Left cardiac atrium (tissue), 4 donors: ENCODE measurements around the gene ZNF417. TPM values are rescaled to one million over a fixed set of nuclear protein-coding genes. Genes with fewer than 3 reads are reported as not detected.
"Not testable (repeated sequence)": the region's sequence is repeated elsewhere in the genome, so short reads cannot be mapped to it uniquely, and the experiment has no call there.

Source experiments
- ATAC-seq, 2 donors: fragments of 200-7000 bp; cut with Tn5 transposase; one replicate each; pipeline ENCODE4 v1.9.1; 2020; ENCODE audit warnings: mild to moderate bottlenecking in 2 of 2, moderate library complexity in 2 of 2
- DNase-seq: peaks from one replicate; pipeline ENCODE4 v3.0.0-alpha.2; 2020
- intact Hi-C, 2 donors: fragments of 100-400 bp; cut with DNase I; formaldehyde crosslinking; loops; one replicate each; pipeline versions ENCODE4 v1.14.1 to v1.15.1; 2022 to 2023
- total RNA-seq, 2 donors: library from RNA; stranded (reverse); fragmentation: NEBNext Ultra II Directional; extraction: Animal tissue kit (Norgen Biotek cat#: 25700); gene quantifications; one replicate each; pipeline ENCODE4 v1.2.1, GENCODE V29; 2021
- donor health status: DM: no; HTN: yes; CAD: no.
- donor health status: DM: no; HTN: yes; CAD: no; lungs with severe emphysema.
- donor health status: DM: yes; HTN: yes; CAD: no.
- donor health status: Dilated cardiomyopathy.

Gene ZNF417
- total RNA-seq, 2 donors from 2014 or later: 11.9 to 13.4 TPM

DNA sequence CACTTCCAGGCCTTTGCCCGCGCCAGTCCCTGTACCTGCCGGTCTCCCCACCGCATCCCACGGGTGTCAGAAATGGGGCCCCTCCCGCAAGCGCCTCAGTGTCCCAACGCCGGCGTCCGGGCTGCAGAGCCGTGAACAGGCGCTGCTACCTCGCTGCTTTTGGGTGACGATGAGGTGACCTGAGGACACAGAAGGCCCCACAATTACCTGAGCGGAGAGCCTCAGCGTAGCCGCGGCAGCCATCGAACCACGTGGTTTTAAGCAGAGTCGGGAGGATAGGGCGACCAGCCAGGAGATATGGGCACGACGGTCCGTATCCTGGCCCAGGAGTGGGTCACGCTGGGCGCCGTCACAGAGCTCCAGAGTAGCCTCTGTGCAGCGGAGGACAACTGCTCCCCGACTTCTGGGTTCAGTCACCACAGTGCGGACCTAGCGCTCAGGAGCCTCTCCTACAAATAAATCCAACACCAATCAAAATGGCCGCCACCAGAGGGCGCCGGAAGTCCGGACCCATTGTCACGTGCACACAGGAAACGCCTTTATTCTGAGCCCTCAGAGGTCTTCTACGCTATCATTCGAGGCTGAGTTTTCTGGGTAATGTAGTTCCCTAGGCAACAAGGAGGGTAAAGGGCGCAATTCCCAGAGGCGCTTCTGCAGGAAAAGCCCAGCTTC, 27.7 kb downstream of the ZNF417 start, which contains the start of gene ZNF814:
Gene ZNF814, minus strand, starts transcription at position 478 of the 672 bp plus-strand sequence. Its CDS starts 235 bp downstream, at position 243.
- intact Hi-C loops: no loop called here

DNA sequence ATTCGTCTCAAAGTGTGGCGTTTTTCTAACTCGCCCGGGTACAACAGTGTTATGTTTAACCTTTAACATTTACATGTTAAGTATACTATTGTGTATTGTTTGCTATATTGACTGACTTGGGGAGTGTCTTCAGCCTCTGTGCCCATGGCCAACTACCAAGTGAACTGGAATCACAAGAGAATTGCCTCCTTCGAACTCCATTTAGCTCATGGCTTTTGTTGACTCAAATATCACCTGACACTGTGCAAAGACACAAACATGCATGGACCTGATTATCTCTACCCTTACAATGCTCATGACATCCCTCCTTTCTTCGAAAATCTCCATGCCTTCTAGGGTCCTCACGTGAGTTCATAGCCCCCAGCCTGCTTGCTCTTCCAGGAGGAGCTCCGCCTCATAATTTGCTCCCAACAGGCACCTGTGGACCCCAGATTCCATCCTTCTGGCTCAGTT, 28.3 kb downstream of the ZNF417 start:
- ATAC-seq: peak in 1 of 2 donors; percentile 4
- intact Hi-C loops: no loop called here
- DNase-seq: no peak

More for the DNA sequence above, 27.7 kb downstream of the ZNF417 start, which contains the start of gene ZNF814:
- peak; percentile 96 to 97 for ATAC-seq
- peak; percentile 88 for DNase-seq

DNA sequence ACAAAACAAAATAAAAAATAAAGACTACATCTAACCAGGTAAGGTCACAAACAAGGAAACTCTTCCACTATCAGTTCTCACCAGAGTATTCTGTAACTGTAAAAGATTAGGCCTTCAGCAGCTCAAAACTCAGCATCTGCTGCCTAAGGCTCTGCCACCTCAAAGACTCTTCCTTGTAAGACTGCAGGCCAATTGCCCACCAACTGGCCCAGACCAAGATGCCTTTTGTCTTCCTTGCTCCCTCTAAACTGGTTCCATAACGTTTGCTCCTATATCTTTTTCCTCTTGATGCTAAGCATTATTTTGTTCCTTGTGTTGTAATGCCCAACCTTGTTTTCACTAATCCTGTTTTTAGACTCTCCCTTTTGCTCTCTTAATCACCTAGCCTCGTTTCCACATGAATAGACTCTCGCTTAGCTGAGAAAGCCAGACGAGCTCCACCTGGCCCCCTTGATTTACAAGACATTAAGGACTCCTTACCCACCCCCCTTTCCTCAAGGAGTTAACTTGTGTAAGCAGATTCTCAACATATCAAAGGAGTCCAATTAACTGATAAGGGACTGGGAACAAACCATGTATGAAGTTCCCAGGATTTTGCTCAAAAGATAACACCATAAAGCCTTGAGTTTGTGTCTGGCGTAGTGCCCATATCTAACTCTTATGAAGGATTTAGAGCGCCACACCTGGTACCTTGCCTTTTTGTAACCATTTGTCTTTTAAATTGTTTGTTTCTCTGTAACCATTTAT, 29.0 kb downstream of the ZNF417 start:
- intact Hi-C loops: no loop called here
- DNase-seq: no peak
- no peak for ATAC-seq

DNA sequence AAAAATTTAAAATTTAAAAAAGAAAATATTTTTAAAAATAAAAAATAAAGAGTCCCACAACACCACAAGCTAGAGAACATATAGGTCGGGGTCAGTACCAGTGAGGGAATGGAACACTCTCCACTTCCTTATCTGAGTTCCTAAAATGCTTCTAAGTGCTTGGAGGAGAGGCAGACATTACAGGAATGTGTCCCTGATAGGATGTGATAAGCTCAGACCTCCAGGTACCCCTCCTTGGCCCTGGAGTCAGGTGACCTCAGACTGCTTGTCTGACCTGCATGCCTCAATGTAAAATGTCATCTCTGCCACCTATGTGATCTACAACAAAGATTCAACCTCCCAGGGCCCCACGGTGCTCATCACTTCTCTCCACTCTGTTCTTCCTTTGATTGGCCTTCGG, 30.3 kb downstream of the ZNF417 start:
- intact Hi-C loops: no loop called here
- ATAC-seq (no peak), DNase-seq (no peak)

DNA sequence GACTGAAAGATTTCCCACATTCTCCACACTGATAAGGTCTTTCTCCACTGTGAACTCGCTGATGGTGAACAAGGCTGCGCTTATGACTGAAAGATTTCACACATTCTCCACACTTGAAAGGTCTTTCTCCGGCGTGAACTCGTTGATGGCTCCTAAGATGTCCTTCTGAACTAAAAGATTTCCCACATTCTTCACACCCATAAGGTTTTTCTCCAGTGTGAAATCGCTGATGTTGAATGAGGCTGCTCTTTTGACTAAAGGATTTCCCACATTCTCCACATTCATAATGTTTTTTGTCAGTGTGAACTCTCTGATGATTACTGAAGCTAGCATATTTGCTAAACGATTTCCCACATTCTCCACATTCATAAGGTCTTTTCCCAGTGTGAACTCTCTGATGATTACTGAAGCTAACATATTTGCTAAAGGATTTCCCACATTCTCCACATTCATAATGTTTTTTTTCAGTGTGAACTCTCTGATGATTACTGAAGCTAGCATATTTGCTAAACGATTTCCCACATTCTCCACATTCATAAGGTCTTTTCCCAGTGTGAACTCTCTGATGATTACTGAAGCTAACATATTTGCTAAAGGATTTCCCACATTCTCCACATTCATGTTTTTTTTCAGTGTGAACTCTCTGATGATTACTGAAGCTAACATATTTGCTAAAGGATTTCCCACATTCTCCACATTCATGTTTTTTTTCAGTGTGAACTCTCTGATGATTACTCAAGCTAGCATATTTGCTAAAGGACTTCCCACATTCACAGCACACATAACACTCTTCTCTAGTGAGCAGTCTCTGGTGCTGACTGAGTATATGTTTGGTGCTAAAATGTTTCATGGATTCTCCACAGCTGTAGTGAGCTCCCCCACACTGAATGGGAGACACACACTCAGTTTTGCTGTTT, 42.3 kb downstream of the ZNF417 start:
- ATAC-seq, intact Hi-C loops, DNase-seq: not testable (repeated sequence)

DNA sequence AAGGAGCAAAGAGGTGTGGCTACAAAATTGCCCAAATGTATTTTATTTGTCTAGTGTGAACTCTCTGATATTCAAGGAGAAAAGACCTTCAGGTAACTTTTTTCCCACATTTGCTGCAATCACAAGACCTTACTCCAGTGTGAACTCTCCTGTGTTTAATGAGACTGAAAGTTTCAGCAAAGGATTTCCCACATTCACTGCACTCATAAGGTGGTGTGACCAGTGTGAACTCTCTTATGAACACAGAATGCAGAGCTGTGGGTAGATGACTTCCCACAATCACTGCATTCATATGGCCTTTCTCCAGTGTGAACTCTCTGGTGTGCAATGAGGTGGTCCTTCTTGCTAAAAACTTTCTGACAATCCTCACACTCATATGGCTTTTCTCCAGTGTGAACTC, 43.9 kb downstream of the ZNF417 start:
- intact Hi-C loops: no loop called here
- no peak for DNase-seq
- ATAC-seq: no peak

DNA sequence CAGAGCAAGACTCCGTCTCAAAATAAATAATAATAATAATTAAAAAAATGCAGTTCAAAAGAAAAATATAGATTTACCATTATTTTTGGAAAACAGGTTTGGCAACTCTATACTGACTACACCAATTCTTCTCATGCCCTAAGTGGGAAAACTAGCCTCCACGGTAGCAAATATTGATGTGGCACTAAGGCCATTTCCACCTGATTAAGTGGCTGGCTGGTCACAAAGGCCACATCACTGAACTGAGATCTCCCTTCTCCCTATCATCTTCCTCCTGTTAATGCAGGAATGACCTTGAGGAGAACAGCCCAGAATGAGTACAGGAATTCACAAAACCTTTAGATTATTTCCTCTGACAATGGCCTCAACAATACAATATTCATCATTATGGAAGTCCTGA, 46.2 kb downstream of the ZNF417 start:
- intact Hi-C loops: no loop called here
- DNase-seq (no peak), ATAC-seq (no peak)

DNA sequence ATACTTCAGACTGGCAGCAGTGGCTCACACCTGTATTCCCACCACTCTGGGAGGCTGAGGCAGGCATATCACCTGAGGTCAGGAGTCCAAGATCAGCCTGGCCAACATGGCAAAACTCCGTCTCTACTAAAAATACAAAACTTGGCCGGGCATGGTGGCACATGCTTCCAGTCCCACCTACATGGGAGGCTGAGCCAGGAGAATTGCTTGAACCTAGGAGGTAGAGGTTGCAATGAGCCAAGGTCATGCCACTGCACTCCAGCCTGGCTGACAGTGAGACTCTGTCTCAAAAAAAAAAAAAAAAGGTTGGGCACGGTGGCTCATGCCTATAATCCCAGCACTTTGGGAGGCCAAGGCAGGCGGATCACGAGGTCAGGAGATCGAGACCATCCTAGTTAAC, 46.7 kb downstream of the ZNF417 start:
- intact Hi-C loops, DNase-seq, ATAC-seq: not testable (repeated sequence)

DNA sequence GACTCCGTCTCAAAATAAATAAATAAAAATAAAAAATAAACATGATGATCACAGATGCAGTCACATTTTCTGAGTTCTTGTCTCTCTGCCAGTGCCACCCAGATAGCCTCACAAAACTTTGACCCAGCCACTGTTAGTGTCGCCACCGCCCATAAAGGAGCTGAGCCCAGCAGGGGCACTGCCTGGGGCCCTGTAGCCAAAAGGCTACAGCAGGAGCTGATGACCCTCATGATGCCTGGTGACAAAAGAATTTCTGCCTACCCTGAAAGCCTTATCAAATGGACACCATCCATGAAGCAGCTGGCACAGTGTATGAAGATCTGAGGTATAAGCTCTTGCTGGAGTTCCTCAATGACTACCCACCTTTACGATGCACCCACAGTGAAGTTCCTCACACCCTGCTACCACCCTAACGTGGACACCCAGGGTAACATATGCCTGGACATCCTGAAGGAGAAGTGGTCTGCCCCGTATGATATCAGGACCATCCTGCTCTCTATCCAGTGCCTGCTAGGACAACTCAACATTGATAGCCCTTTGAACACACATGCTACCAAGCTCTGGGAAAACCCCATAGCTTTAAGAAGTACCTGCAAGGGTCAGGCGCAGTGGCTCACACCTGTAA, 48.4 kb downstream of the ZNF417 start:
- ATAC-seq: no peak
- DNase-seq: no peak
- intact Hi-C loops: no loop called here

Other genes starting within 250 kb of the ZNF417 start
- under 1 TPM in 1 of 2 donors, not detected in 1; 0.13 TPM for gene ZSCAN4, start 247.7 kb downstream of the ZNF417 start, total RNA-seq
- 1 to 10 TPM; 4.2 to 6.4 TPM for gene ZNF551, start 234.6 kb downstream of the ZNF417 start, total RNA-seq
- gene ZNF154, start 207.4 kb downstream of the ZNF417 start, total RNA-seq: 1 to 10 TPM; 3.4 to 6.1 TPM
- gene ZNF671, start 189.0 kb downstream of the ZNF417 start, total RNA-seq: 1 to 10 TPM; 5.1 to 7.0 TPM
- gene ZNF776, start 169.8 kb downstream of the ZNF417 start, total RNA-seq: 10 to 100 TPM; 10.8 to 14.4 TPM
- gene ZNF586, start 146.9 kb downstream of the ZNF417 start, total RNA-seq: 1 to 10 TPM; 9.3 to 9.5 TPM
- 1 to 10 TPM; 3.3 to 4.6 TPM for gene ZNF552, start 101.7 kb downstream of the ZNF417 start, total RNA-seq
- 1 to 10 TPM; 5.9 to 8.7 TPM for gene ZNF587B, start 86.3 kb downstream of the ZNF417 start, total RNA-seq
- 10 to 100 TPM; 18.6 to 20.9 TPM for gene ZNF587, start 66.7 kb downstream of the ZNF417 start, total RNA-seq
- 10 to 100 TPM; 10.8 to 10.9 TPM for gene ZNF814, start 27.6 kb downstream of the ZNF417 start, total RNA-seq
- 10 to 100 TPM in 1 of 2 donors, 1 to 10 TPM in 1; 9.1 to 10.5 TPM for gene ZNF418, start 18.8 kb upstream of the ZNF417 start, total RNA-seq
- 10 to 100 TPM in 1 of 2 donors, 1 to 10 TPM in 1; 9.6 to 15.3 TPM for gene ZNF256, start 31.1 kb upstream of the ZNF417 start, total RNA-seq
- 1 to 10 TPM; 2.0 to 2.1 TPM for gene C19orf18, start 57.9 kb upstream of the ZNF417 start, total RNA-seq
- 10 to 100 TPM; 11.4 to 13.8 TPM for gene ZNF606, start 86.2 kb upstream of the ZNF417 start, total RNA-seq
- gene ZSCAN1, start 117.4 kb upstream of the ZNF417 start, total RNA-seq: under 1 TPM in 1 of 2 donors, not detected in 1; 0.42 TPM
- gene ZNF135, start 142.7 kb upstream of the ZNF417 start, total RNA-seq: 1 to 10 TPM; 2.5 to 3.4 TPM
- gene ZSCAN18, start 181.6 kb upstream of the ZNF417 start, total RNA-seq: 10 to 100 TPM; 54.0 to 60.9 TPM
- gene ZNF329, start 234.2 kb upstream of the ZNF417 start, total RNA-seq: 1 to 10 TPM; 7.0 to 8.8 TPM